Measurements from ENCODE around the gene APBA2.

Gene APBA2

DNA sequence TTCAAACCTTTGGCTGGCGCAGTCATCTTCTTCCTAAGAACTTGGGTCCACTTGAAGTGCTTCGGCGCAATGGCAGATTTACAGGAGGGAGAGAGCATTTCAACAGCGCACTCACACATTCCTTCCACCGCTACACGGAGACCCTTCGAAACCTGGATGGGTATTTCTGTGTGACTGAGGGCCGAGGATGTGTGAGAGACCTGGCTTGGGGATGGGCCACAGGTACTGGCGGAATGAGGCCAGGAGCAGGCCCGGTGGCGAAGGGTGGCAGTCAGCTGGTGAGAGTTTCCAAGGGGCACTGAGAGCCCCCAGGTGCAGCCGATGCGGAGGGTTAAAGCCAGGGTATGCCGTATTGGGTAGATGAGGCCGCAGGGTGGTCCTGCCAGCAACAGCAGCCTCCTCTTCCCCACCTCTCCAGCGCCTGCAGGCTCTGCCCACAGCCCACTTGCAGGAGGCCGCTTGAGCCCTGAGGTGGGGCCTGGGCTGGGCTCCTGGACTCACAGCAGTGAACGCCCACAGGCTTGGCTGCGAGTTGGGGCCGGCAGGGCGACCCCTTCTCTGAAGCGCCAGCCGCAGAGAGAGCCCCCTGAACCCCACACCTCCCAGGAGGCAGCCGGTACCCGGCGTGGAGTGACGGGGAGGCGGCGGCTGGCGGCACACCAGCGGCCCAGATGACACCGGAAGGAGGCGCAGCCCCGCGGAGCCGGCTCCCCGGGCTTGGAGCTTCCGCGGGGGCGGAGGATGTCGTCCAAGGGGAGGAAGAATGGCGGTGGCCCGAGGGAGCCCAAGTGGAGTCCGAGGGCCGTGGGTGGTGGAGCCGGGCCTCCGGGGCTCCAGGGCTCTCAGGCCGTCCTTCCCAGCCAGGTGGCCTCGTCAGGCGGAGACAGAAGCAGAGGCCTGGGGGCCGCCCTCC, 217.4 kb downstream of the APBA2 start:
- DNase-seq (ENCODE audit: low read depth in 2 of 2): no peak

DNA sequence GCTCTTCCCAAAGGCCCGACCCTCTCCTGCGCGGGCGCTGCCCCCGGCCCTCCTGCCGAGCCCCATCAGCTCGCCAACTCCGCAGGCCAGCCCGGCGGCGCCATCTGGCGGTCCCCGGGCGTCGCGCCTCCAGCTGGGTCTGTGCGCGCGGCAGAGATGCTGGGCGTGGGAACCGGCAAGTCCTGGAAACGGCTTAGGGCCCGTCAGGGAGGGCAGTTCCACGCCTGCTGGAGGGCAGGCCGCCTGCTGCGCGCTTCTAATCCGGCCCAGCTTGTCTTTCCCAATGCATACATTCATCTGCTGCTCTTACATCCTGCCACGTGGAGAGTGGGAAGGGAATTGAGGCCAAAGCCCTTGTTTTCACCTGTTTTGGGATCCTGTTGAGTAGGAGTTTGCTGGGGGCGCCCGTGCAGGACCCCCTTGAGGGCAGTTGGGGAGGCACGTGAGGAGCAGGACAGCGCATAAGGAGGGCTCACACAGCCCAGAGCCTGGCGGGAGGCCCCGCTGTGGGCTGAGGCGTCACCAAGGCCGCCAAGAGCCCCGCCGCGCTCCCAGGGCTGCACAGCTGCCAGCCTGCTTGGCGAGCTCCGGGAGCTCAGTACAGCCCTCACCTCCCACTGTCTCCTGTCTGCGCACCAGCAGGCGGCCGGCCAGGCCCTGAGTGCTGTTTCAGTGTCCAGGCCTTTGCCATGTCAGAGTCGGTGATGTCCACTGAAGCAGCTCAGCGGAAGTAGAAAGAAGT, 218.2 kb downstream of the APBA2 start:
- DNase-seq (ENCODE audit: low read depth in 2 of 2): peak in 1 of 2 donors; percentile 17

DNA sequence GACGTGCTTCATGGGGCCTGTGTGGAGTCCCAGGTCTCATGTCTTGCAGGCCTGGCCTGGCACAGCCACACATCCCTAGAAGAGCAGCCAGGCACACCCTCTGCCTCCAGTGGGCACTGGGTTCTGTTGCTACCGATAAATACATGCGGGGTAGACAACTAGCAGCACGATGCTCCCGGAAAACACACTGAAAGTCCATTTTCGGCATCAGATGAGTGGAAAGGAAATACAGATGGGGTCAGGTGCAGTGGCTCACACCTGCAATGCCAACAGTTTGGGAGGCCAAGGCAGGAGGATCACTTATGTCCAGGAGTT, 218.7 kb downstream of the APBA2 start:
- no peak for DNase-seq (ENCODE audit: low read depth in 2 of 2)

DNA sequence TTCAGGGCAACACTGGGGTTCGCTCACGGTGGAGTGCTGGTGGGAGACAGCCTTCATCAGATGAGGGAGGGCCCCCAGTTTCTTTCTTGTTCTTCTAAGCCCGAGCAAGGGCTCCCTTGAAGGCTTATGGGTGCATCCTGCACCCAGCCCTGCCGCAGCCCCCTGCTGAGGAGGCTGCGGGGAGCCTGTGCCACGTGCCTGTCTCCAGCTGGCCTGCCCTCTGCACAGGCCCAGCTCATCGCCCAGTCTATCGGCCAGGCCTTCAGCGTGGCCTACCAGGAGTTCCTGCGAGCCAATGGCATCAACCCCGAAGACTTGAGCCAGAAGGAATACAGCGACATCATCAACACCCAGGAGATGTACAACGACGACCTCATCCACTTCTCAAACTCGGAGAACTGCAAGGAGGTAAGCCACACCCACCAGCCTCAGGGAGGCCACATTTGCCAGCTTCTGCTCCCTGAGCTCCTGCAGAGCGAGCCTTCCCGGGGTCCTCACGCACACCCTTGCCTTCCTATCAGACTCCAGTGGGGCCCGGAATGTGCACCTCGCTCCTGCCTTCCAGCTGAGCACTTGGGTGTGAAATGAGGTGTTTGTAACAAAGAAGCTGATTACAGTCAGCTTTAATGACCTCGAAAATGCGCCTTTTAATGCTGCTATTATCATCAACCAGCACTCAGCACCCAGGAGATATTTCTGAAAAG, 219.5 kb downstream of the APBA2 start:
- DNase-seq (ENCODE audit: low read depth in 2 of 2): no peak

DNA sequence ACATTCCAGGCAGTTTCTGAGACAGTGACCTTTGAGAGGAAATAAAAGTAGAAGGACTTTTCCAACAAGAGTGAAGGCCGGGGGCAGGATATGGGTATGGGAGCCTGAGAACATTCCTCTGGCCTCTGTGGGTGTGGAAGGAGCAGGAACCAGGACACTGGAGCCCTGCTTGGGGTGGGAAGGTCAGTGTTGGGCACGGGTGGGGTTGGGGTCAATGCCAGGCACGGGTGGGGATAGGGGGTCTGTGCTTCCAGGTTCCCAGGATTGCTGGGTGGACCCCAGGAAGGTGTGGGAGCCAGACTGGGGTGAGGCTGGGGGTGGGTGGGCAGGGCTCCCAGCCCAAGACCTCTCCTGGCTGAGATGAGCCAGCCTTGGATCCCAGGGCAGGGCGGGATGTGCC, 220.3 kb downstream of the APBA2 start:
- DNase-seq (ENCODE audit: low read depth in 2 of 2): no peak

DNA sequence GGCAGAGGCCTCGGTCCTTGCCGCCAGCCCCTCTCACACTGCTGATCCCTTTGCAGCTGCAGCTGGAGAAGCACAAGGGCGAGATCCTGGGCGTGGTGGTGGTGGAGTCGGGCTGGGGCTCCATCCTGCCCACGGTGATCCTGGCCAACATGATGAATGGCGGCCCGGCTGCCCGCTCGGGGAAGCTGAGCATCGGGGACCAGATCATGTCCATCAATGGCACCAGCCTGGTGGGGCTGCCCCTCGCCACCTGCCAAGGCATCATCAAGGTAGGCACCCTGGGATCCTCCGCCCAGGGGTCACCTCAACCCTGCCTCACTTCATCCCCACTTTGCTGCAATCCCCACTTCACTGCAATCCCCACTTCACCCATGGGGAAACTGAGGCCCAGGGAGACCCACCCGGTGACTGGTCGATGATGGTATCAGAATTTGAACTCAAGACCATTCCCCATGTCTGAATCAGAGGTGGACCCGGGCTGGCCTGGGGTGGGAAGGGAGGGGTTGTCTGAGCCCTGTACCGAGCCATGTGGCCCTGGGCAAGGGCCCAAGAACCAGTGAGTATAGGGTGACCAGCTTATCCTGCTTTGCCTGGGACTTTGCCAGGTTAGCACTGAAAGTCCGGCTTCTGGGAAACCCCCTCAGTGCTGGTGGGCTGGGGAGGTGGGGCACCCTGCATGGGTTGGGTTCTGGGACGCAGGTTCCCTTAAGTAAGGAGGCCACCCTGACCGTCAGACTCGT, 220.9 kb downstream of the APBA2 start:
- DNase-seq (ENCODE audit: low read depth in 2 of 2): no peak

DNA sequence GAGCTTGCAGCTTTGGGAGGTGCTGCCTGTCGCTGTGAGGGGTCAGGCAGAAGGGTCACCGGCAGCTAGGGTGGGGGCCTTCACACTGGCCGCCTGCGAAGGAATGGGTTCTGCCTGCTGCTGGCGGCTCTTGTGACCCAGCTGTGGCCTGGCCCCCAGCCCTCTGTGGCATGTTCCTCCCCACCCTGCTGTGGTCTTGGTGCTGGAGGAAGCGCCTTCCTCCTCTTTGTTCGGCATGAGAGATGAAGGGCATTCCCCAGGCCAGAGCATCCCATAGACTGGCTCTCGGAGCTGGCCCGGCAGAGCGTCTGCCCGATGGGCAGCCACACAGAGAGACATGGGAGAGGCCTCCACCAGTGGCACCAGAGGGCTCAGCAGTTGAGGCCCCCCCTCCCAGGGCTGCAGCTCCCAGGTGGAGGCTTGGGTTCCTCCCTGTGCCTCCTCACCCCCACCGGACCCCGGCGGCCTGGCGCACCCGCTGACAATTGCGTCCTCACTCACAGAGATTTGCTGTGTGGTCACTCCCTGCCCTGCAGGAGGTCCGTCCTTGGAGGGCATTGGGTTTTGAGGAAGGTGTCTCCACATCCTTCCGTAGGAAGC, 221.6 kb downstream of the APBA2 start:
- no peak for DNase-seq (ENCODE audit: low read depth in 2 of 2)

DNA sequence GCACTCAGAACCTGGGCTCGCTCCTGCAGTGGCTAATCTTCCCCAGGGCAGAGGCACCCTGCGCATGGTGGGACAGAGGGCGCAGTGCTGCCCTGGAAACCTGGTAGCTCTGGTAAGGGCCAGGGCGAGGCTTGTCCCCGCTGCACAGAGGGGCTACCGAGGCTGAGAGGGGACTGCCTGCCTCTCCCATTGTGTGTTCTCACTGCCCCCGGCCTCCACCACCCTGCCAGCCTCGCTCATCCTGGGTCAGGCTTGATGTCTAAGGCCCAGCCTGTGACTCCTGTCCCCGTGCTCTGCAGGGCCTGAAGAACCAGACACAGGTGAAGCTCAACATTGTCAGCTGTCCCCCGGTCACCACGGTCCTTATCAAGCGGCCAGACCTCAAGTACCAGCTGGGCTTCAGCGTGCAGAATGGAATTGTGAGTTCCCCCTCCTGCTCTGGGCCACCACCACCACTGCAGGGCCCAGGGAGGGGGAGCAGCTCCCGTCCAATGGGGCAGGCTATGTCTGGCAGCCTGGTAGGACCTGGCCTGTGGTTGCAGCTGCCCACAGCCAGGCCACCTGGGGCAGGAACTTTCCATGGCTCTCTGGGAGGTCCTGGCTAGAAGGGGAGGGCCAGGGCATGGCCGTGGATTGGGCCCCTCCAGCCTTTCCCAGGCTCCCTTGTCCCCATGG, 222.3 kb downstream of the APBA2 start:
- no peak for DNase-seq (ENCODE audit: low read depth in 2 of 2)

DNA sequence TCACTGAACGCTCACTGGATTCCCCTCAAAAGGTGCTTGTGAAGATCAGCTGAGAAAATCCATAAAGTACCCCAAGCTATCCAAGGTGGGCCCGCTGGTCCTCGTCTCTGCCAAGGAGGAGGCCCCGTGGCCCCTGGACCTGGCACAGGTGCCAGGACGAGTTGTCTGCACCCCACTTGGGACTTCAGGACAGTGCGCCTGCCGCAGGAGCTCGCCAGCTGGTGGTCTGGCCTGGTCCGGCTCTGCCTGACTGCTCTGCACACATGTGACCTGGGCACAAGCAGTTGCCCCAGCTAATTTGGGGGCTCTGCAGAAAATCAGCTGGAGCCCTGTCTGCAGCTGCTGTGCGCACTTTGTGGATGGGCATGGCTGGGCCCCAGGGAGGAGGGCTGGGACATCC, 224.0 kb downstream of the APBA2 start:
- no peak for DNase-seq (ENCODE audit: low read depth in 2 of 2)

DNA sequence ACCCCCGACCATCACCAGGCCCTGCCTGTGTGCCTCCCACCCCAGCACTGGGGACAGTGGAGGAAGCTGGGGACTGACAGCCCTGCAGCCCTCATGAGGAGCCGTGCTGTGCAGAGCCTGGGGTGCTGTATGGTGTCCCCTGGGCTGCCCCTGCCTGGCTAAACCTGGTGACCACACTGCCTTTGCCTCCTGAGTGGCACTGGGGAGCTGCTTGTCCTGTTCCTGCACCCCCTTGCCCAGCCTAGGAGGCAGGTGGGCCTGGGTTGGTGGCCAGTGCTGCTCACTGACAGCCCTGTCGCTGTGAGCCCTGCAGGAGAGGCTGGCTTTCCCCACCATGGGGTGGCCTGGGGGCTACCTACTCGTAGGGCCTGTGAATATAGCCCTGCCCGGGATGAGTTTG, 224.4 kb downstream of the APBA2 start:
- DNase-seq (ENCODE audit: low read depth in 2 of 2): no peak

DNA sequence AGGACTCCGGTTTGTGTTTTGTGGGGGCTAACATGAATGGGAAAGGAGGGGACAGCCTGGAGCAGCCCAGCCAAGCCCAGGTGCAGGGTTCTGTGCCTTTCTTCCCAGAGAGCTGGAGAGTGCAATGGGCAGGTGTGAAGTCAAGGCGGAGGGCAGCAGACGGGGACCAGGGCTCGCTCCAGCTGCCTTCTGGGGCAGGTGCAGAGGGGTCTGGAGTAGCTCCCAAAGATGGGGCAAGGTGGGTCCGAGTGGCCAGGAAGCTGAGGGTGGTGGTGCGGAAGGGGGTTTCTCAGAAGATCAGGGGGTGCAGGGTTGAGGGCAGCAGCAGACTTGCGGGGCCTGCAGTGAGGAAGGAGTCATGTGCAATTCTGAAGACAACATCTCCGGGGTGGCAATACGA, 225.0 kb downstream of the APBA2 start:
- DNase-seq (ENCODE audit: low read depth in 2 of 2): no peak

DNA sequence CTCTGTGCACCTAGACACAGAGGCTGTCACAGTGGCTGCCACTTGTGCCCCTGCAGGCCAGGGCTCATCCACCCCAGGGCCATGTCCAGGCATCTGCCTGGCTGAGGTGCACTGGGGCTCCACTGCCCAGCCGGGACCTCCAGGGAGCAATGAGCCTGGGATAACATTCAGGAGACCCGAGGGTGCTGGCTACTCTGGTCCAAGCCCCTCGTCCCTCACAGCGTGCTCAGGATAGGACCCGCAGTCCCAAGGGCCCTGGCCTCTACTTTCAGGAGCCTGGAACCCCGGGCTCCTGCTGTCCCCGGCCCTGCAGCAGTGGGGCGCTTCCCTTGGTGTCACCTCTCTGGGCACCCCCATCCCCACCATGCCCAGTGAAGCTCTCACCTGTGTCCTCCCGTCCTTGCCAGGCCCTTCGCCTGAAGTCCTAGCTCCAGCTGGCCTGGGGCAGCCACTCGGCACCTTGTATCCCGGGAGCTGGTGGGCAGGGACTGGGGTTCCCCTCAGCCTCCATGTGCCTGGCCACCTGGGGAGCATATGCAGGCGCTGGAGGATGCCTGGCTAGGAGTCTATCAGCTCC, 226.0 kb downstream of the APBA2 start:
- no peak for DNase-seq (ENCODE audit: low read depth in 2 of 2)

DNA sequence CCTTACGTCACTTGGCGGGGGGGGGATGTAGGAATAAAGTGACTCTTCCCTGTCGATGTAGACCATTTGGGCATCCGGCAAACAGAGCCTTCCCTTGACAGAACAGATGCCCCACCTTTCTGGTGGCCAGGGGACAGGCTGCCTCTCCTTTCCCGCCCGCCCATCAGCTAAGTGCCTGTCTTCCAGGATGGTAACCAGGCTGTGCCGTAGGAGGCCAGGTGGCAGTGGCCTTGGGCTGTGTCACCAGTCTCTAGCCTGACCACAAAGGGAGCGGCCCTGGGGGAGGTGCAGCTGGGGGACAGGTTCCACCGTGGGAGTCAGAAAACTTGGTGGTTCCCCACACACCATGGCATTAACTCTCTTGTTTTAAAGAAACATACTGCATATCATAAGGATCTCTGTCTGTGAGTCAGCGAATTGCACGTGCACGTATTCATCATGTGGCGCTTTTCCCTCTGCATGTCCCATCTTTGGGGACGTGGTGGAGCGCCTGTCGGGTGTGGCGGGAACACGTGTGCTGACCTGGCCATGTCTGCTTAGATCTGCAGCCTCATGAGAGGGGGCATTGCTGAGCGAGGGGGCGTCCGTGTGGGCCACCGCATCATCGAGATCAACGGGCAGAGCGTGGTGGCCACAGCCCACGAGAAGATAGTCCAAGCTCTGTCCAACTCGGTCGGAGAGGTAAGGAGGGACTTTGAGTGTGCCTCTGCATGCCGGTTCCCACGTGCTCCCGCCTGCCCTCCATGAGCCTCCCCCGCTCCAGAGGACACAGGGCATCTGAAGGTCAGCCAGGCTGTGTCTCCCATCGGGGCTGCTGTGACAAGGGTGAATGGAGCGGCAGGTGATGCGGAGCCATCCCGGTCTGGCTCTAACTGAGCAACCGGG, 227.8 kb downstream of the APBA2 start:
- no peak for DNase-seq (ENCODE audit: low read depth in 2 of 2)

DNA sequence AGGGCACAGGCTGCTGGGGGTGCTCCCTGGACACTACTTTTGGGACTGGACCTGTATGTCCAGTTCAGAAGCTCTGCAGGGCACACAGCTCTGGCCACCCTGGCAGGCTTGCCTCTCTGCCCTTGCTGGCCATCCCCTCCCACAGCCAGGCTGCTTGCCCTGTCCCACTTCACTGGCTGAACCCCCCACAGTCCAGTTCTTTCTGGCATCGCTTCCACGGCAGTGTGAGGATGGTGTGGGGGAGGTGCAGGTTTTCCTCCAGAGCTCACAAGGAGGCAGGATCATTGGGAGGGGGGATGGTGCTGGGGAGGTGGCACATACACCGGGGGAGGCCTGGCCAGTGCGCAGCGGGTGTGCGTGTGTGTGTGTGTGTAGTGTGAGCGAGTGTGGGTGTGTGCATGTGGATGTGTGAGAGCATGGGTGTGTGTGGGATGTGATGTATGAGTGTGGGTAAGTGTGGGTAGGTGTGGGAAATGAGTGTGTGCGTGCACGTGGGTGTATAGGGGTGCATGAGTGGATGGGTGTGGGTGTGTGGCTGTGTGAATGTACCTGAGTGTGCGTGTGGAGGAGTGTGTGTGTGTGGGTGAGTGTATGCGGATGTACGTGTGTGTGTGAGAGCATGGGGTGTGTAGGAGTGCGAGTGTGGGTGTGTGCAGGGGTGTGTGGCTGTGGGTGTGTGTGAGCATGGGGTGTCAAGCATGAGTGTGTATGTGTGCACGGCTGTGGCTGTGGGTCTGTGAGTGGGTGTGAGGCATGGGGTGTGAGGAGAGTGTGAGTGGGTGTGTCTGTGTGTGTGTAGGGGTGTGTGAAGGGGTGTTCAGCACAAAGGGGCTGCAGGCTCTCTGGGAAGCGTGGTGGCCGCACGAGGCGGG, 228.7 kb downstream of the APBA2 start:
- DNase-seq (ENCODE audit: low read depth in 2 of 2): peak in 1 of 2 donors; percentile 17

DNA sequence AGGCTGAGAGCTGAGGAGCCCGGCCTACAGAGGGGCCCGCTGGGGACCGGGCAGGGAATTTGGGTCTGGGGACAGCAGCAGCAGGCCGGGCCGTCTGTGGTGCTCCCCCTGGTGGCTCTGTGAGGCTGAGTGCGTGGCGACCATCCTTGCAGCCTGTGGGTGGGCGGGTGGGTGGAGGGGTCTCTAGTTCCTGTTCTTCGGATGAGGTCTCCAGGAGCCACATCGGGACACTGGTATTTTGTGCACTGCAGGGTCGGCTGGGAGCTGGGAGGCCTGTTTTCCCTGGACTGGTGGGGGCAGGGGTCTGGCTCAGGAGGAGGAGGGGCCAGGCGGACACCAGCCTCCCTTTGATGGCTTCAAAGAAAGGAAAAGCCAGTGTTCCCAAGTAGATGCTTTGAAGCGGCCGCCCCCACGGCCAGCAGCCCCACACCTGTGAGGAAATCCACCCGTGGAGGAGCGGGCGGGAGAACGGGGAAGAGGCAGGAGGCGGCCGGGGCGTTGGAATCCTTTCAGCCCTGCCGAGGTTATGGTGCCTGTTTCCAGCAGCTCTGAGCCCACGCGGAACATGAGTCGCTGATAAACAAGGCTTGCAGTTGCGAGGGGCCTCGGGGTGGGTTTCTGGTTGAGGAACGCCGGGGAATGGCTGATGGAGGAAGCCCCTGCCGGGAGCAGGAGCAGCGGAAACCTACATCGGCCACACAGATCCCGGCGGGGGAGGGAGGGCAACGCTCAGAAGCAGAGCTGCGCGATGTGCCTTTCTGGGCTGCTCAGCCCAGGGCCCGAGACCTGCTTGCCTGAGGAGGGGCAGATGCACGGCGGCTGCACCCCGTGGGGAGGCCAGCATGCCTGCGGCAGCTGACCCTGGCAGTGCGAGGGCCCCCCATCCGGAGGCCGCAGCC, 229.6 kb downstream of the APBA2 start:
- no peak for DNase-seq (ENCODE audit: low read depth in 2 of 2)

DNA sequence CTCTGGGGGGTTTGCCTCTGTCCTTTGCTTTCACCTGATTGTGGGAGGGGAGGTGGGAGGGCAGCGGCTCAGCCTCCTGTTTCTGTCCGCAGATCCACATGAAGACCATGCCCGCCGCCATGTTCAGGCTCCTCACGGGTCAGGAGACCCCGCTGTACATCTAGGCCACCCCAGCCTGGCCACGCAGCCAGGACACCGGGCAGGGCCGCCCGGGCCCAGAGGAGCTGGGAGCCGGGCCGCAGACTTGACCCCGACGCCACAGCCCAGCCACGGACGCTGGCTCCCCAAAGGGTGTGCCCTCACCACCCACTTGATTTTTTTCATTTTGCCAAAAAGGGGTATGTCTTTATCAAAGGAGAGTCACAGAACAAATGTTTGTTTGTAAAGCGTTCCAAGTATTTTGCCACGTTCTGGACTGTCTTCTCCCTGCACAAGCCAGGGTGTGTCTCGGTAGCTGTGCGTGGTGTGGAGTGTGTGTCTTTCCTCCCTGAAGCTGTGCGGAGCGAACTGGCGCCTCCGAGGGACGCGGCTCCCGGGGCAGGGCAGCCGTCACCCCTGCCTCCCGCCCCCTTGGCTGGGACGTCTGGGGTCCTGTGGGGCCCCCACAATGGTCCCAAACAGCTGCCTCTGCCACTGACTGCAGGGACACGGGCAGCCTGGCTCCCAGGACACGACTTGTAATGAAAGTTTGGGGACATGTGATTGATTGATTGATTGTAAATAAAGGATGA, 231.4 kb downstream of the APBA2 start:
- DNase-seq (ENCODE audit: low read depth in 2 of 2): no peak

DNA sequence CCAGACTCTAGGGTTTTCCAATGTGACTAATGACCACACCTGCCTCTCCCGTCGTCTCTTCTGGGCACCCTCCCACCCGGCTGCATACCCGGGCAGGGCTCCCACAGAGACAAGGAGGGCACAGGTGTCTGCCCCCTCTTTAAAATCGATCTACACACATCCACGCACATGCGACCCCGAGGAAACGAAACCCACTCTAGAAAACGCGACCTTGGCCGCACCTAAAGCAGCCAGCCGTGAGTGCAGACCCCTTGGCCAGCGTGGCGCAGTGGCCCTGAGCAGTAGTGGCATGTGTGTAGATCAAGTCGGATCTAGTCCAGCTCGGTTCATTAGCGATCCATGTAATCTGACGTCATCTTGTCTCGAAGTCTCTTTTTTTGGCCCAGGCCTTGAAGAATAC, 232.0 kb downstream of the APBA2 start:
- DNase-seq (ENCODE audit: low read depth in 2 of 2): no peak

Measured in stimulated activated CD8-positive, alpha-beta memory T cell treated with anti-CD3 and anti-CD28 coated beads, Interleukin-7, amount 100 ng/mL, for 4 hours (primary cell).